Neural progenitor cell (in vitro differentiated cells): ENCODE results near the gene PCCB. TPM values are rescaled to one million over a fixed set of nuclear protein-coding genes. Genes with fewer than 3 reads are reported as not detected.

Experiments used
- DNase-seq: peaks from one replicate; pipeline ENCODE4 v3.0.0-alpha.2; 2016; ENCODE audit warnings: low spot score
- H2AFZ ChIP-seq: fragments of 200-600 bp; sonication (generic); replicated peaks from 2 replicates; pipeline ENCODE4 v1.6.1; 2016; ENCODE audit warnings: antibody characterized with exemption
- H3F3A ChIP-seq: fragments of 200-600 bp; sonication (generic); 2 replicates; pipeline ENCODE4 v1.6.1; 2016; ENCODE audit warnings: antibody characterized with exemption, low read depth
- H3K27ac ChIP-seq: fragments of 200-600 bp; sonication (generic); 2 replicates; pipeline ENCODE4 v1.5.1; 2016; ENCODE audit warnings: mild to moderate bottlenecking
- H3K27me3 ChIP-seq: fragments of 200-600 bp; sonication (generic); 2 replicates; pipeline ENCODE4 v1.6.1; 2016; ENCODE audit warnings: mild to moderate bottlenecking, moderate library complexity
- H3K36me3 ChIP-seq: fragments of 200-600 bp; sonication (generic); 2 replicates; pipeline ENCODE4 v1.5.1; 2016
- H3K4me1 ChIP-seq: fragments of 200-600 bp; sonication (generic); 2 replicates; pipeline ENCODE4 v1.6.1; 2016; ENCODE audit warnings: mixed run types
- H3K4me2 ChIP-seq: fragments of 200-600 bp; sonication (generic); 2 replicates; pipeline ENCODE4 v1.6.1; 2016
- H3K4me3 ChIP-seq: fragments of 200-600 bp; sonication (generic); 2 replicates; pipeline ENCODE4 v1.5.1; 2016
- H3K79me2 ChIP-seq: fragments of 200-600 bp; sonication (generic); 2 replicates; pipeline ENCODE4 v1.6.1; 2016; ENCODE audit warnings: low read depth
- H3K9ac ChIP-seq: fragments of 200-600 bp; sonication (generic); 2 replicates; pipeline ENCODE4 v1.6.1; 2016
- H3K9me3 ChIP-seq: fragments of 200-600 bp; sonication (generic); 2 replicates; pipeline ENCODE4 v1.5.1; 2016; ENCODE audit warnings: low read depth
- H4K20me1 ChIP-seq: fragments of 200-600 bp; sonication (generic); 2 replicates; pipeline ENCODE4 v1.6.1; 2016; ENCODE audit warnings: low read depth
- H3K27ac Mint-ChIP-seq: 3 replicates; pipeline ENCODE4 v1.8.0; 2021; ENCODE audit warnings: mixed read lengths
- H3K27me3 Mint-ChIP-seq: 2 replicates; pipeline ENCODE4 v1.8.0; 2022; ENCODE audit warnings: low read depth, mild to moderate bottlenecking, inconsistent platforms, moderate library complexity, mixed read lengths; ENCODE audit not compliant: insufficient read depth
- H3K36me3 Mint-ChIP-seq: 3 replicates; pipeline ENCODE4 v1.8.0; 2021; ENCODE audit warnings: mixed read lengths
- H3K4me1 Mint-ChIP-seq: 3 replicates; pipeline ENCODE4 v1.8.0; 2021; ENCODE audit warnings: mixed read lengths
- H3K4me3 Mint-ChIP-seq: 3 replicates; pipeline ENCODE4 v1.8.0; 2021; ENCODE audit warnings: mild to moderate bottlenecking, moderate library complexity, mixed read lengths
- H3K9me3 Mint-ChIP-seq: 3 replicates; pipeline ENCODE4 v1.8.0; 2020; ENCODE audit warnings: mixed read lengths
- CTCF ChIP-seq: fragments of 200-600 bp; sonication (generic); IDR thresholded peaks from 2 replicates; pipeline ENCODE4 v1.5.1; 2017; ENCODE audit warnings: antibody characterized with exemption, mild to moderate bottlenecking
- EZH2 ChIP-seq: fragments of 200-600 bp; sonication (generic); IDR thresholded peaks from 2 replicates; pipeline ENCODE4 v1.6.1; 2017; ENCODE audit warnings: antibody characterized with exemption, mild to moderate bottlenecking, moderate library complexity
- EZH2phosphoT487 ChIP-seq: fragments of 200-600 bp; sonication (generic); IDR thresholded peaks from 2 replicates; pipeline ENCODE4 v1.6.1; 2017; ENCODE audit warnings: antibody characterized with exemption
- total RNA-seq: library from RNA; depleted of rRNA; stranded (reverse); fragments of >200 nt; gene quantifications from 2 replicates; pipeline ENCODE4 v1.2.3, GENCODE V29; 2015; ENCODE audit warnings: low replicate concordance

Gene PCCB
- total RNA-seq, 1 donor from 2014 or later, result 83.4 TPM

GRCh38 chr3:136236109-136236508 lies 14.0 kb upstream of the PCCB start:
- H3K36me3 ChIP-seq, result no peaks in the 10 kb centered on the region
- H3K4me3 Mint-ChIP-seq, result no peak overlapping the region
- H2AFZ ChIP-seq, result no peak overlapping the region
- H3K4me1 Mint-ChIP-seq, result no peaks in the 10 kb centered on the region
- no peaks in the 10 kb centered on the region for H3F3A ChIP-seq
- H3K4me3 ChIP-seq, result no peak overlapping the region
- no peaks in the 10 kb centered on the region for H3K4me1 ChIP-seq
- no peak for DNase-seq
- H3K27ac Mint-ChIP-seq, result no peak overlapping the region
- no peaks in the 10 kb centered on the region for H3K27me3 ChIP-seq
- H3K4me2 ChIP-seq, result no peak overlapping the region
- peaks cover 2% of the 10 kb centered on the region for H3K27me3 Mint-ChIP-seq
- no peaks in the 10 kb centered on the region for H4K20me1 ChIP-seq
- H3K27ac ChIP-seq, result no peak overlapping the region
- no peaks in the 10 kb centered on the region for H3K9me3 ChIP-seq
- no peak overlapping the region for H3K9ac ChIP-seq
- H3K9me3 Mint-ChIP-seq, result no peaks in the 10 kb centered on the region
- no peaks in the 10 kb centered on the region for H3K79me2 ChIP-seq
- TF ChIP-seq CTCF (no peak), EZH2phosphoT487 (no peak), EZH2 (no peak)
- H3K36me3 Mint-ChIP-seq, result no peaks in the 10 kb centered on the region

- peaks cover 2% of the 10 kb centered on the region for H3K27me3 Mint-ChIP-seq
These were observed 13.0 kb upstream of the PCCB start for GRCh38 chr3:136237103-136237502.

GRCh38 chr3:136237961-136238649 lies 12.0 kb upstream of the PCCB start:
- H3K4me2 ChIP-seq, result no peak overlapping the region
- DNase-seq, result no peak
- no peak overlapping the region for H3K27ac Mint-ChIP-seq

More at GRCh38 chr3:136237103-136237502, 13.0 kb upstream of the PCCB start:
- Histone ChIP-seq H3K36me3 (no peaks in the 10 kb centered on the region), H3K4me2 (no peak overlapping the region), H3K27me3 (no peaks in the 10 kb centered on the region), H3K4me3 (no peak overlapping the region), H3K27ac (no peak overlapping the region), H2AFZ (no peak overlapping the region), H3K79me2 (no peaks in the 10 kb centered on the region), H3K9ac (no peak overlapping the region), H4K20me1 (no peaks in the 10 kb centered on the region), H3K4me1 (no peaks in the 10 kb centered on the region), H3K9me3 (no peaks in the 10 kb centered on the region), H3F3A (no peaks in the 10 kb centered on the region)
- Mint-ChIP-seq H3K9me3 (no peaks in the 10 kb centered on the region), H3K36me3 (no peaks in the 10 kb centered on the region), H3K4me3 (no peak overlapping the region), H3K27ac (no peak overlapping the region), H3K4me1 (no peaks in the 10 kb centered on the region)
- TF ChIP-seq EZH2phosphoT487, result no peak
- TF ChIP-seq EZH2, result no peak
- no peak for TF ChIP-seq CTCF
- no peak for DNase-seq

More at GRCh38 chr3:136237961-136238649, 12.0 kb upstream of the PCCB start:
- no peaks in the 10 kb centered on the region for H3K9me3 ChIP-seq
- H3K4me3 Mint-ChIP-seq, result no peak overlapping the region
- H3K9me3 Mint-ChIP-seq, result no peaks in the 10 kb centered on the region
- H3K79me2 ChIP-seq, result no peaks in the 10 kb centered on the region
- no peaks in the 10 kb centered on the region for H4K20me1 ChIP-seq
- no peaks in the 10 kb centered on the region for H3K4me1 ChIP-seq
- H2AFZ ChIP-seq, result no peak overlapping the region
- H3K4me1 Mint-ChIP-seq, result no peaks in the 10 kb centered on the region
- H3K36me3 ChIP-seq, result no peaks in the 10 kb centered on the region
- no peaks in the 10 kb centered on the region for H3K36me3 Mint-ChIP-seq
- no peak overlapping the region for H3K9ac ChIP-seq
- no peaks in the 10 kb centered on the region for H3K27me3 ChIP-seq
- no peaks in the 10 kb centered on the region for H3F3A ChIP-seq
- no peak overlapping the region for H3K27ac ChIP-seq
- peaks cover 5% of the 10 kb centered on the region for H3K27me3 Mint-ChIP-seq
- TF ChIP-seq EZH2phosphoT487, result no peak
- no peak for TF ChIP-seq EZH2
- no peak for TF ChIP-seq CTCF
- H3K4me3 ChIP-seq, result no peak overlapping the region
